ENCODE results near the gene SNX32. TPM values are rescaled to one million over a fixed set of nuclear protein-coding genes. Genes with fewer than 3 reads are reported as not detected.
A peak's percentile ranks its signal among the peaks of the same experiment; 100 is the strongest.
"Not testable (repeated sequence)": the region's sequence is repeated elsewhere in the genome, so short reads cannot be mapped to it uniquely, and the experiment has no call there.

SNX32 gene
- polyA plus RNA-seq, 12 donors = 0.84 to 3.2 (median 1.2) TPM; not detected in 2

- no peak for DNase-seq
These were observed 50.3 kb downstream of the SNX32 start for GRCh38 chr11:65883786-65884715.

GRCh38 chr11:65884716-65885092 is 50.9 kb downstream of the SNX32 start:
- DNase-seq = no peak

GRCh38 chr11:65885231-65885630 is 51.5 kb downstream of the SNX32 start:
- no peak for DNase-seq

GRCh38 chr11:65885808-65886536 is 52.2 kb downstream of the SNX32 start:
- DNase-seq = no peak

GRCh38 chr11:65886826-65887722 is 53.3 kb downstream of the SNX32 start:
- no peak for DNase-seq

GRCh38 chr11:65887723-65888162 is 54.0 kb downstream of the SNX32 start:
- DNase-seq = no peak

- DNase-seq = peak; percentile 98
These were observed 54.5 kb downstream of the SNX32 start, which contains the start of gene FIBP for GRCh38 chr11:65888163-65888814. Gene FIBP (minus strand): TSS chr11:65888471. CDS start chr11:65888418, 53 bp downstream.

- peak; percentile 98 for DNase-seq
These were observed 56.8 kb downstream of the SNX32 start, which contains the start of gene CCDC85B for GRCh38 chr11:65890324-65891218. Gene CCDC85B (plus strand): TSS chr11:65890673. CDS start chr11:65890784, 111 bp downstream.

- DNase-seq = no peak
These were observed 57.7 kb downstream of the SNX32 start for GRCh38 chr11:65891219-65892136.

GRCh38 chr11:65892137-65892540 is 58.4 kb downstream of the SNX32 start:
- not testable (repeated sequence) for DNase-seq

GRCh38 chr11:65892661-65893317 is 59.0 kb downstream of the SNX32 start:
- no peak for DNase-seq

- DNase-seq = no peak
These were observed 60.4 kb downstream of the SNX32 start for GRCh38 chr11:65894034-65894591.

- DNase-seq = no peak
These were observed 61.8 kb downstream of the SNX32 start for GRCh38 chr11:65895482-65895981.

GRCh38 chr11:65896034-65896999 is 62.6 kb downstream of the SNX32 start:
- DNase-seq = no peak

GRCh38 chr11:65897020-65897471 is 63.3 kb downstream of the SNX32 start:
- DNase-seq = no peak

- no peak for DNase-seq
These were observed 65.0 kb downstream of the SNX32 start for GRCh38 chr11:65898656-65899355.

Measured in muscle of arm (tissue), 12 donors.